NCI-H345 treated with DMSO at 0.1 percent for 48 hours (cell line): ENCODE measurements around the gene ANKHD1.
"Not testable (repeated sequence)": the region's sequence is repeated elsewhere in the genome, so short reads cannot be mapped to it uniquely, and the experiment has no call there.

Source experiments
- DNase-seq: peaks from one replicate; lab custom pipeline; 2025; ENCODE audit not compliant: unreplicated experiment; lab: John Stamatoyannopoulos, UW

ANKHD1 gene

GRCh38 chr5:140561753-140562523, 160.3 kb downstream of the ANKHD1 start:
- no peak for DNase-seq

- DNase-seq, result no peak
Observed at GRCh38 chr5:140563596-140563995, 162.0 kb downstream of the ANKHD1 start.

GRCh38 chr5:140564196-140565023, 162.8 kb downstream of the ANKHD1 start, which contains the start of the genes APBB3 and SLC35A4:
Gene APBB3 (minus strand): TSS chr5:140564598. CDS start chr5:140564245, 353 bp downstream.
Gene SLC35A4 (plus strand): TSS chr5:140564828. CDS start chr5:140567170, 2,342 bp downstream.
- DNase-seq, result peak; percentile 97

DNA sequence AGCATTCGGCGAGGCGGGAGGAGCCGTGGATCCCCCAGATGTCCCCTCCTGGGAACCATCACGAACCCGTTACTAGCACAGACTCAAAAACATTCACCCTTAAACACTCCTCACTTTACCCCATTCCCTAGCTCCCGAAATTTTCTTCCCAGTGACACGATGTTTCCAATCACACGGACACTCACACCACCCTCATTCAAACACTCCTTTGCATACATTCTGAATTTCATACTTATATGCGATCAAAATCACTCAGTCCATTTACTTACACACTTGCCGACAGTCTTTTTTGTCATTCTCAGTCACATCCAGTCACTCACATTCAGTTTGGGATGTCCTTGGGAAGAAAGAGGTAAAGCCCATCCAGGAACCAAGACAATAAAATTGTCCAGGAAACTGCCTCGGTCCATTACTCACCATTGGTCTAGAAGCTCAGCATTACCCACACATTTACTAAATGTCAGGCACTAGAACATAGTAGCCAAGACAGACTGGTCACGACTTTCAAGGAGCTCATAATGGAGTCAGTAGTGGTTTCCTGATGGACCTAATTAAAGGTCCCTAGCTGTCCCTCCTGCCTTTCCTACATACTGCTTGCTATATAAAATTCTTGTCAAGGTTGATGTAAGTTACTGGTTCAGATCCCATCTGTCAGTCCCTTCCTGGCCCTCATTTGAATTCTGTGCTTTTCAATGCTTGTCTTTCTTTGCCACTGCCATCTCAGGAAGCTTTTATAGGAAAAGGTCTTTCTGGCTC, 163.6 kb downstream of the ANKHD1 start:
- DNase-seq, result no peak

GRCh38 chr5:140565780-140566095, 164.1 kb downstream of the ANKHD1 start:
- no peak for DNase-seq

- no peak for DNase-seq
Observed at GRCh38 chr5:140566665-140567064, 165.0 kb downstream of the ANKHD1 start.

GRCh38 chr5:140567136-140567818, 165.6 kb downstream of the ANKHD1 start:
- DNase-seq, result no peak

DNA sequence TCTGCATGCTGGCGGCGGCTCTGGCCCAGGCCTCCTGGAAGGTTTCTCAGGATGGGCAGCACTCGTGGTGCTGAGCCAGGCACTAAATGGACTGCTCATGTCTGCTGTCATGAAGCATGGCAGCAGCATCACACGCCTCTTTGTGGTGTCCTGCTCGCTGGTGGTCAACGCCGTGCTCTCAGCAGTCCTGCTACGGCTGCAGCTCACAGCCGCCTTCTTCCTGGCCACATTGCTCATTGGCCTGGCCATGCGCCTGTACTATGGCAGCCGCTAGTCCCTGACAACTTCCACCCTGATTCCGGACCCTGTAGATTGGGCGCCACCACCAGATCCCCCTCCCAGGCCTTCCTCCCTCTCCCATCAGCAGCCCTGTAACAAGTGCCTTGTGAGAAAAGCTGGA, 166.2 kb downstream of the ANKHD1 start:
- DNase-seq, result no peak

GRCh38 chr5:140568443-140569063, 166.9 kb downstream of the ANKHD1 start:
- no peak for DNase-seq

- DNase-seq, result no peak
Observed at GRCh38 chr5:140569197-140569596, 167.6 kb downstream of the ANKHD1 start.

- DNase-seq, result no peak
Observed at GRCh38 chr5:140570058-140570457, 168.4 kb downstream of the ANKHD1 start.

GRCh38 chr5:140570488-140570887, 168.9 kb downstream of the ANKHD1 start:
- DNase-seq, result no peak

DNA sequence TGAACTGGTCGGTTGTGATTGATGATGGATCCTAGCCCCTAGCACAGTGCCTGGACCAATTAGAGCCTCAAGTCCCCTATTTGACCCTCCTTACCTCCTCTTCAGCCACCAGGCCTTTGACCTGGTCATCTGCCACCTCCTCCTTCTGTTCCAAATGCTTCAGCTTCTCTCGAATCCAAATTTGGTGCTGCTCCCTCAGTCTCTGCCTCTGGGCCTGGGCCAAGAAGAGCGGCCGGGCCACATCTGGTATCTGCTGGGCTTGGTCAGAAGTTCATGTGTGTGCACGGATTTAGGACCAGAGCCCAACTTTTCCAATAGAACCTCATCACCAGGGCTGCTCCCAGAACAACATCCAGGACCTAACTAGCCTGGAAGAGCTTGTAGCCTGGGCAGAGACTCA, 169.5 kb downstream of the ANKHD1 start:
- no peak for DNase-seq

GRCh38 chr5:140573683-140574082, 172.1 kb downstream of the ANKHD1 start:
- DNase-seq, result no peak

DNA sequence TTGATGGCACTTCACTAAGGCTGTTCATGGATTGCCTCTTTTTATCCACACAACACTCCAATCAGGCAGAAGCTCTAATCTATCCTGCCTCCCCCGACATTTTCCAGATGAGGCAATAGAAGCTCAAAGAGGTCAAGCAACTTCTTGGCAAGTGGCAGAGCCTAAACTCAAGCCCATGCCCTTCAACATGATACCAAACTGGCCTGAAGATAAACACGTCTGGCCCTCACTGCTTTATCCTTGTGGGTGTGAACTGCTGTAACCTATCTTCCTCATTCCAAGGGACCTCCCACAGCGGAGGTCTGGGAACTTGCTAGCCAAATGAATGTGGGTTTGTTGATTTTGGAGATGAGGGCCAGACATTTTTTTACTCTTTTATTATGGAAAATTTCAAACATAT, 172.5 kb downstream of the ANKHD1 start:
- no peak for DNase-seq

DNA sequence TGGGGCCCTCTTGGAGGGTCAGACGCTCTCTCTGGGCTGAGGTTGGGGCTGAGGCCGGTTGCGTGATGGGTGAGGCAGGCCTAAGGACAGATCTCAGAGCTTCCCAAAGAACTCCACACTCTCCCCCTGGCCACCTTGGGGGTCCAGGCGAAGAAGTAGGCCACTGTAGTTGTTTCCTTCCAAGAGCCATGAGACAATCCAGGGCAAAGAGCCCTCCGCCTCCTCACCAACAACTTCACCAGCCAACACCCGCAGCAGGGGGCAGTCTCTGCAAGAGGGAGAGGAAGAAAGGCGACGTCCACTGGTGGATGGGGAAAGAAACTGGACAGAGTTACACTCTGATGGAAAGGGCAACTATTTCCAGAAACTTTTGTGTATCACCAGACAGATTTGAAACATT, 173.7 kb downstream of the ANKHD1 start:
- no peak for DNase-seq

DNA sequence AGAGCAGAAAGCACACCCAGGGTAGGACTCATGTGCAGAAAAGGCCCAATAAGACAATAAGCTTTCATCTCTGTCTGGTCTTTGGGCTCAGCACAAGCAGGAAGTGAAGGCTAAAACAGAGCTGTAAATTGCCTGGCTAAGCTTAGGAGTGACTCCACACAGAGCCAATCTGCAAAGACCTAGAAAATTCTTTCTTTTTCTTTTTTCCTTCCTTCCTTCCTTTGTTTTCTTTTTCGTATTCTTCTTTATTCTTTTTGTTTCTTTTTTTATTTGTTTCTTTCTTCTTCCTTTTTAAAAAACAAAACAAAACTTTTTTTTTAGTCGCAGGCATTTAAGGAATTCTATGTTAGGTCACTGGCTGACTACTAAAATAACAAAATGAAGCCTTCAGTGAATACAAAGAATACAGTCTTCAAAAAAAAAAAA, 175.2 kb downstream of the ANKHD1 start:
- DNase-seq, result no peak

GRCh38 chr5:140579188-140579747, 177.6 kb downstream of the ANKHD1 start:
- not testable (repeated sequence) for DNase-seq

GRCh38 chr5:140587495-140587894, 185.9 kb downstream of the ANKHD1 start:
- no peak for DNase-seq
